GM12878 (cell line): ENCODE data around the gene HDAC3. TPM values are rescaled to one million over a fixed set of nuclear protein-coding genes. Genes with fewer than 3 reads are reported as not detected.

Experiments used
- ATAC-seq: fragments of 200-7000 bp; cut with Tn5 transposase; 3 replicates; pipeline ENCODE4 v1.9.1; 2020; ENCODE audit warnings: mild to moderate bottlenecking, moderate library complexity
- BruUV-seq: library from RNA; stranded (reverse); fragments of 400-500 nt; replicated peaks from 2 replicates; lab custom pipeline; 2021; lab: Mats Ljungman, UMichigan
- CTCF ChIA-PET: fragments of 300-600 bp; sonication (Branson Sonifier 250); formaldehyde crosslinking; extraction: SDS; loops from one replicate; lab custom pipeline; 2021; ENCODE audit warnings: inconsistent platforms; lab: Yijun Ruan, JAX
- POLR2A ChIA-PET: fragments of 350-600 bp; formaldehyde crosslinking; extraction: SDS; loops from one replicate; lab custom pipeline; 2021; ENCODE audit warnings: inconsistent platforms; lab: Charles Lee
- RAD21 ChIA-PET: fragments of 300-600 bp; sonication (Branson Sonifier 250); formaldehyde crosslinking; loops from one replicate; lab custom pipeline; 2023; ENCODE audit warnings: antibody characterized with exemption; ENCODE audit not compliant: unreplicated experiment; lab: Charles Lee
- SMC1A ChIA-PET: fragments of 300-600 bp; sonication (Branson Sonifier 250); formaldehyde crosslinking; loops from one replicate; lab custom pipeline; 2023; ENCODE audit not compliant: unreplicated experiment, uncharacterized antibody; lab: Charles Lee
- DNase-seq: peaks from one replicate; pipeline ENCODE4 v3.0.0-alpha.2; 2011; ENCODE audit warnings: low read depth, low spot score
- FAIRE-seq: peaks from 3 replicates; lab custom pipeline; 2011; peaks lifted over from hg19 to GRCh38; lab: Jason Lieb, UNC
- H2AFZ ChIP-seq: 2 replicates; pipeline ENCODE4 v1.6.0; 2011; ENCODE audit warnings: low read depth, low read length, control low read depth; ENCODE audit not compliant: control insufficient read depth
- H3K27ac ChIP-seq: 2 replicates; pipeline ENCODE4 v1.5.1; 2011; ENCODE audit warnings: control low read depth; ENCODE audit not compliant: control insufficient read depth, insufficient read depth
- H3K27me3 ChIP-seq, 2 experiments: replicated peaks in 1 of 2; 2 replicates each; pipeline versions ENCODE4 v1.6.0 to v1.6.1; 2011; ENCODE audit warnings: low read length in 1 of 2; ENCODE audit not compliant: control insufficient read depth in 2 of 2, insufficient read depth in 2 of 2
- H3K36me3 ChIP-seq, 2 experiments: 2 replicates each; pipeline ENCODE4 v1.5.1; 2011; ENCODE audit warnings: low read length in 1 of 2; ENCODE audit not compliant: control insufficient read depth in 2 of 2, insufficient read depth in 2 of 2
- H3K4me1 ChIP-seq: 2 replicates; pipeline ENCODE4 v1.6.1; 2011; ENCODE audit warnings: mild to moderate bottlenecking, low read length, moderate library complexity, mixed read lengths; ENCODE audit not compliant: control insufficient read depth, insufficient read depth
- H3K4me2 ChIP-seq: 2 replicates; pipeline ENCODE4 v1.6.0; 2011; ENCODE audit warnings: control low read depth; ENCODE audit not compliant: control insufficient read depth, insufficient read depth
- H3K4me3 ChIP-seq: fragments of 200-600 bp; sonication (generic); 2 replicates; pipeline ENCODE4 v1.5.1; 2016
- H3K79me2 ChIP-seq: 2 replicates; pipeline ENCODE4 v1.6.0; 2011; ENCODE audit warnings: low read length; ENCODE audit not compliant: control insufficient read depth, insufficient read depth
- H3K9ac ChIP-seq: 2 replicates; pipeline ENCODE4 v1.8.0; 2011; ENCODE audit warnings: low read length, control low read depth, mixed read lengths; ENCODE audit not compliant: control insufficient read depth, insufficient read depth
- H3K9me3 ChIP-seq: replicated peaks from 3 replicates; pipeline ENCODE4 v1.5.1; 2011; ENCODE audit warnings: mild to moderate bottlenecking, low read length; ENCODE audit not compliant: control insufficient read depth, insufficient read depth
- H4K20me1 ChIP-seq: 2 replicates; pipeline ENCODE4 v1.6.0; 2011; ENCODE audit not compliant: control insufficient read depth, insufficient read depth
- BACH1 ChIP-seq: fragments of 450-650 bp; IDR thresholded peaks from 2 replicates; pipeline ENCODE4 v1.6.1; 2017; ENCODE audit warnings: mild to moderate bottlenecking, borderline replicate concordance
- CHD2 ChIP-seq: IDR thresholded peaks from 2 replicates; pipeline ENCODE4 v1.6.1; 2011; ENCODE audit warnings: low read depth, low read length, improper control_type of control experiment, borderline replicate concordance
- EGR1 ChIP-seq, 2 experiments: IDR thresholded peaks; 1 replicate in 1 of 2; 2 replicates in 1 of 2; pipeline ENCODE4 v1.6.1; 2011 to 2012; ENCODE audit warnings: low read depth in 2 of 2, low read length in 2 of 2, borderline replicate concordance in 1 of 2, mild to moderate bottlenecking in 1 of 2, moderate library complexity in 1 of 2
- IKZF2 ChIP-seq, 2 experiments: fragments of 450-650 bp; IDR thresholded peaks; 2 replicates each; pipeline ENCODE4 v1.6.1; 2017; ENCODE audit warnings: mild to moderate bottlenecking in 2 of 2, moderate library complexity in 2 of 2
- PBX3 ChIP-seq: IDR thresholded peaks from 2 replicates; pipeline ENCODE4 v1.6.1; 2011; ENCODE audit warnings: mild to moderate bottlenecking, low read depth, low read length, moderate library complexity; ENCODE audit not compliant: insufficient replicate concordance
- SMAD1 ChIP-seq: fragments of 450-650 bp; IDR thresholded peaks from 2 replicates; pipeline ENCODE4 v1.6.1; 2018; ENCODE audit warnings: mild to moderate bottlenecking, low read depth; ENCODE audit not compliant: partially characterized antibody
- ZNF274 ChIP-seq: IDR thresholded peaks from one replicate; pipeline ENCODE4 v1.8.0; 2011; ENCODE audit not compliant: insufficient read length, insufficient read depth
- WGBS: methylation state at CpG from one replicate; pipeline ENCODE4 v1.1.6; 2016; ENCODE audit warnings: low lambda C conversion rate; ENCODE audit not compliant: insufficient replicate concordance, insufficient coverage; ENCODE audit errors: missing lambda C conversion rate; 5-methylcytosine and 5-hydroxymethylcytosine counted together
- in situ Hi-C: fragments of 300-500 bp; cut with MboI; formaldehyde crosslinking; loops from 9 replicates; pipeline ENCODE4 v1.14.3; 2018; ENCODE audit warnings: mixed read lengths
- intact Hi-C: fragments of 100-400 bp; cut with micrococcal nuclease; formaldehyde crosslinking; loops from one replicate; pipeline ENCODE4 v1.14.2; 2022; ENCODE audit not compliant: unreplicated experiment
- polyA plus RNA-seq, 11 experiments: library from polyadenylated mRNA; depleted of rRNA in 4 of 11; unstranded in 6 of 11; stranded (reverse) in 5 of 11; fragments of >200 nt; fragmentation: Nextera tagmentation in 4 of 11; fragmentation: Illumina TruSeq in 1 of 11; extraction: Ambion mirVana in 4 of 11; extraction: Trizol in 1 of 11; gene quantifications; 1 replicate in 1 of 11; 2 replicates in 10 of 11; pipeline versions ENCODE4 v1.2.1 to v1.2.3, GENCODE V29; 2011 to 2016; ENCODE audit warnings: inconsistent platforms in 2 of 11, missing spikeins in 2 of 11, low read depth in 1 of 11
- total RNA-seq, 4 experiments: library from RNA; depleted of rRNA in 3 of 4; stranded (reverse); fragments of >200 nt in 3 of 4; fragmentation: Illumina TruSeq in 1 of 4; extraction: Trizol in 1 of 4; gene quantifications; 2 replicates each; pipeline versions ENCODE4 v1.2.1 to v1.2.3, GENCODE V29; 2013 to 2021

Gene HDAC3
- total and polyA plus RNA-seq, 10 of the 15 experiments (the other 5 are each of a cell fraction or from before 2014, with no cell fraction given), result 62.2 to 140 (median 112) TPM

GRCh38 chr5:141609044-141609443 is 27.6 kb downstream of the HDAC3 start:
- no peak for ATAC-seq

More at GRCh38 chr5:141609044-141609443, 27.6 kb downstream of the HDAC3 start:
- peaks cover 21% of the 10 kb centered on the region for H3K4me1 ChIP-seq
- ChIA-PET CTCF (interaction anchor here (0.8 to 10.9 kb wide), 8 partner anchors 7 to 96 kb away, joined by 3 to 172 read pairs (median 6); partner anchors contain the start of genes DIAPH1 and FCHSD1), RAD21 (interaction anchor here (0.7 to 5.7 kb wide), 5 partner anchors 9 to 913 kb away, joined by 3 to 89 read pairs (median 3); partner anchors contain the start of genes DIAPH1 and RNF14), POLR2A (interaction anchor here (0.6 to 4.1 kb wide), 11 partner anchors 8 to 1823 kb away, joined by 3 to 31 read pairs (median 12); partner anchors contain the start of genes FCHSD1, HDAC3 and RELL2), SMC1A (interaction anchor here (0.7 to 8.6 kb wide), 9 partner anchors 7 to 99 kb away, joined by 3 to 199 read pairs (median 4); partner anchors contain the start of gene DIAPH1)
- no peak overlapping the region for H3K4me2 ChIP-seq
- in situ Hi-C loops, result loop anchor here (25.0 kb wide), 2 partner anchors 1197 to 1572 kb away; partner anchors contain the start of genes ANKHD1 and NRG2
- no peak for DNase-seq
- FAIRE-seq, result no peak
- no peak overlapping the region for H3K4me3 ChIP-seq
- H3K36me3 ChIP-seq, result no peaks in the 10 kb centered on the region; a peak in 2 of 4 replicates
- no peaks in the 10 kb centered on the region for H4K20me1 ChIP-seq
- no peak for TF ChIP-seq BACH1
- TF ChIP-seq SMAD1, result no peak
- TF ChIP-seq ZNF274, result no peak
- TF ChIP-seq IKZF2 (IDR thresholded peaks at IDR 0.05), result no peak
- TF ChIP-seq PBX3, result no peak
- TF ChIP-seq CHD2, result no peak
- no peak for TF ChIP-seq EGR1 (IDR thresholded peaks at IDR 0.05; ENCODE audit: borderline replicate concordance in 1 of 2, low read depth in 2 of 2, low read length in 2 of 2)
- intact Hi-C loops, result no loop called here
- peak overlapping the region; percentile 62; the same call in 1 of the 2 replicates for H3K27ac ChIP-seq
- no peaks in the 10 kb centered on the region for H3K27me3 ChIP-seq
- H3K9ac ChIP-seq, result no peak overlapping the region
- 84% methylated on average over 3 of the region's 3 CpGs for WGBS
- H2AFZ ChIP-seq, result no peak overlapping the region
- H3K79me2 ChIP-seq, result peaks cover 87% of the 10 kb centered on the region
- H3K9me3 ChIP-seq, result no peaks in the 10 kb centered on the region
- BruUV-seq, result no TSS peak
